ENCODE results near the gene TRIM75. TPM values are rescaled to one million over a fixed set of nuclear protein-coding genes. Genes with fewer than 3 reads are reported as not detected.
"Not testable (repeated sequence)": the region's sequence is repeated elsewhere in the genome, so short reads cannot be mapped to it uniquely, and the experiment has no call there.

Gene TRIM75
- total RNA-seq, 2 experiments from 2014 or later: not detected

DNA sequence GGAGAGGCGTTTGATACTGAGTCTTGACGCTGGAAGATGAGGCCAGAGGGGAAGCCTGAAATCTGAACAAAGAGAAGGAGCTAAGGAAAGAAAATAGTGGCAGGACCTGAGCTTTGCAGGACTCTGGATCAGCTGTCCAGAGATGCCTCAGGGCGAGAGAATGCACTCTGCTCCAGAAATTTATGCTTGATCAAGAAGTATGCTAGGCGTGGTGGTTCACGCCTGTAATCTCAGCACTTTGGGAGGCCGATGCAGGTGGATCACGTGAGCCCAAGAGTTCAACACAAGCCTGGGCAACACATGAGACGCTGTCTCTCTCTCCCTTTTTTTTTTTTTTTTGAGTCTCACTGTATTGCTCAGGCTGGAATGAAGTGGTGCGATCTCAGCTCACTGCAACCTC is 1.9 kb downstream of the TRIM75 start:
- Mint-ChIP-seq H3K4me1 (ENCODE audit: low read depth) (no peaks in the 10 kb centered on the region), H3K27me3 (no peaks in the 10 kb centered on the region), H3K27ac (no peak overlapping the region), H3K9me3 (no peaks in the 10 kb centered on the region), H3K4me3 (no peak overlapping the region), H3K36me3 (ENCODE audit: low read depth) (no peaks in the 10 kb centered on the region)
- ATAC-seq (no peak), DNase-seq (no peak)
- no peak for TF ChIP-seq CTCF (IDR thresholded peaks at IDR 0.05)
- ChIA-PET CTCF (no interaction called here), POLR2A (no interaction called here)
- intact Hi-C loops (cut with micrococcal nuclease): no loop called here

GRCh38 chr4:165058666-165059065 is 5.0 kb downstream of the TRIM75 start:
- CTCF ChIA-PET: no interaction called here
- intact Hi-C loops (cut with micrococcal nuclease): no loop called here
- H3K9me3 Mint-ChIP-seq: no peaks in the 10 kb centered on the region
- DNase-seq (no peak), ATAC-seq (no peak)
- no peaks in the 10 kb centered on the region for H3K36me3 Mint-ChIP-seq (ENCODE audit: low read depth)
- H3K27me3 Mint-ChIP-seq: no peaks in the 10 kb centered on the region
- no peak for TF ChIP-seq CTCF (IDR thresholded peaks at IDR 0.05)
- POLR2A ChIA-PET: interaction anchor here (0.6 kb wide), 1 partner anchor 1497 kb away, joined by 4 read pairs; no protein-coding TSS in a partner anchor
- H3K4me1 Mint-ChIP-seq (ENCODE audit: low read depth): no peaks in the 10 kb centered on the region
- H3K4me3 Mint-ChIP-seq: no peak overlapping the region
- no peak overlapping the region for H3K27ac Mint-ChIP-seq

DNA sequence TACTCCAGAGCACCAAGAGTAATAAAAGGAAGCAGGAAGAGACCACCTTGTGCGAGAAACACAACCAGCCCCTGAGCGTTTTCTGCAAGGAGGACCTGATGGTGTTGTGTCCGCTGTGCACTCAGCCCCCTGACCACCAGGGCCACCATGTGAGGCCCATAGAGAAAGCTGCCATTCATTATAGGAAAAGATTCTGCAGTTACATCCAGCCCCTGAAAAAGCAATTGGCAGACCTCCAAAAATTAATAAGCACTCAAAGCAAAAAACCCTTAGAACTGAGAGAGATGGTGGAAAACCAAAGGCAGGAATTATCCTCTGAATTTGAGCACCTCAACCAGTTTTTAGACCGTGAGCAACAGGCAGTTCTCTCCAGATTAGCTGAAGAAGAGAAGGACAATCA is 5.7 kb downstream of the TRIM75 start:
- TF ChIP-seq CTCF (IDR thresholded peaks at IDR 0.05): no peak
- no peak for ATAC-seq

GRCh38 chr4:165060938-165061337 is 7.3 kb downstream of the TRIM75 start:
- POLR2A ChIA-PET: no interaction called here
- Mint-ChIP-seq H3K4me3 (no peak overlapping the region), H3K4me1 (ENCODE audit: low read depth) (no peaks in the 10 kb centered on the region), H3K27me3 (no peaks in the 10 kb centered on the region), H3K9me3 (no peaks in the 10 kb centered on the region), H3K27ac (no peak overlapping the region), H3K36me3 (ENCODE audit: low read depth) (no peaks in the 10 kb centered on the region)
- peak; percentile 32 for TF ChIP-seq CTCF (IDR thresholded peaks at IDR 0.05)
- no peak for DNase-seq
- ATAC-seq: no peak
- intact Hi-C loops (cut with micrococcal nuclease): no loop called here
- CTCF ChIA-PET: no interaction called here

More for the DNA sequence above, 5.7 kb downstream of the TRIM75 start:
- ChIA-PET CTCF (no interaction called here), POLR2A (no interaction called here)
- no peak for DNase-seq
- H3K9me3 Mint-ChIP-seq: no peaks in the 10 kb centered on the region
- H3K27me3 Mint-ChIP-seq: no peaks in the 10 kb centered on the region
- H3K27ac Mint-ChIP-seq: no peak overlapping the region
- no peaks in the 10 kb centered on the region for H3K4me1 Mint-ChIP-seq (ENCODE audit: low read depth)
- H3K4me3 Mint-ChIP-seq: no peak overlapping the region
- intact Hi-C loops (cut with micrococcal nuclease): no loop called here
- no peaks in the 10 kb centered on the region for H3K36me3 Mint-ChIP-seq (ENCODE audit: low read depth)

DNA sequence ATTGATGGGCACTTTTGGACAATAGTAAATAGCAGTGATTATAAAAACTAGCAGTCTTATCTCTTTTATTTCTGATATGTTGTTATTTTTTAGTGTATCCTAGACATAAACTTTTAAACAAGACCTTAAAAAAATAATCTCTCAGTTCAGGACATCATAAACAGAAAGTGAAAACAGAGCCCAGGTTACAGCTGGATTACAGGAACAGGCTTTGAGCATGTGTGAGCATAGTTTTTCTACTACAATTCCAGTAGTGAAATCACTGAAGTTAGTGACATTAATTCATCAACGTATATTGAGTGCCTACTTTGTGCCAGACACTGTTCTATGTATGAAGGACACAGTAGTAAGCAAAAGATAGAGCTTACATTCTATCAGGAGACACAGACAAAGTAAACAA is 16.9 kb downstream of the TRIM75 start:
- no peak overlapping the region for H3K4me3 Mint-ChIP-seq
- intact Hi-C loops (cut with micrococcal nuclease): no loop called here
- POLR2A ChIA-PET: no interaction called here

GRCh38 chr4:165073346-165073745 is 19.7 kb downstream of the TRIM75 start:
- ATAC-seq; H3K4me1 Mint-ChIP-seq (ENCODE audit: low read depth); POLR2A ChIA-PET; DNase-seq; H3K9me3 Mint-ChIP-seq; H3K27me3 Mint-ChIP-seq; CTCF ChIA-PET; intact Hi-C loops (cut with micrococcal nuclease); H3K27ac Mint-ChIP-seq; H3K4me3 Mint-ChIP-seq: not testable (repeated sequence)
- H3K36me3 Mint-ChIP-seq (ENCODE audit: low read depth): peaks cover 11% of the 10 kb centered on the region

More for the DNA sequence above, 16.9 kb downstream of the TRIM75 start:
- peaks cover 4% of the 10 kb centered on the region for H3K36me3 Mint-ChIP-seq (ENCODE audit: low read depth)
- no peaks in the 10 kb centered on the region for H3K9me3 Mint-ChIP-seq
- no peak for TF ChIP-seq CTCF (IDR thresholded peaks at IDR 0.05)
- H3K27ac Mint-ChIP-seq: no peak overlapping the region
- no peaks in the 10 kb centered on the region for H3K27me3 Mint-ChIP-seq
- no peaks in the 10 kb centered on the region for H3K4me1 Mint-ChIP-seq (ENCODE audit: low read depth)
- ATAC-seq (no peak), DNase-seq (no peak)
- CTCF ChIA-PET: no interaction called here
